Left ventricle myocardium inferior (tissue), 1 donor: ENCODE data around the gene GARIN5A. TPM values are rescaled to one million over a fixed set of nuclear protein-coding genes. Genes with fewer than 3 reads are reported as not detected.

ENCODE experiments used
- DNase-seq: peaks from one replicate; pipeline ENCODE4 v3.0.0-alpha.2; 2020
- H3K27ac ChIP-seq: fragments of 200-600 bp; replicated peaks from 2 replicates; pipeline ENCODE4 v1.8.0; 2021
- H3K27me3 ChIP-seq: fragments of 200-600 bp; 2 replicates; pipeline ENCODE4 v1.8.0; 2021; ENCODE audit warnings: low read depth
- H3K36me3 ChIP-seq: fragments of 200-600 bp; 2 replicates; pipeline ENCODE4 v1.8.0; 2021
- H3K4me1 ChIP-seq: fragments of 200-600 bp; 2 replicates; pipeline ENCODE4 v1.8.0; 2021
- H3K4me3 ChIP-seq: fragments of 200-600 bp; 2 replicates; pipeline ENCODE4 v1.8.0; 2021; ENCODE audit warnings: mild to moderate bottlenecking, moderate library complexity
- H3K9me3 ChIP-seq: fragments of 200-600 bp; replicated peaks from 2 replicates; pipeline ENCODE4 v1.8.0; 2021
- CTCF ChIP-seq: fragments of 200-600 bp; IDR thresholded peaks from 2 replicates; pipeline ENCODE4 v1.8.0; 2021; ENCODE audit warnings: antibody characterized with exemption, mild to moderate bottlenecking, borderline replicate concordance
- intact Hi-C: fragments of 100-400 bp; cut with micrococcal nuclease; formaldehyde crosslinking; loops from one replicate; pipeline ENCODE4 v1.11.0; 2022
- total RNA-seq: library from RNA; stranded (reverse); fragmentation: NEBNext Ultra II Directional; extraction: Animal tissue kit (Norgen Biotek cat#: 25700); gene quantifications from one replicate; pipeline ENCODE4 v1.2.1, GENCODE V29; 2021
- donor health status: DM: no; HTN: yes; CAD: no; lungs with severe emphysema.

Gene GARIN5A
- total RNA-seq, 1 donor from 2014 or later: 1.3 TPM

GRCh38 chr19:50418176-50419021 lies 58.2 kb downstream of the GARIN5A start, which contains the start of gene SPIB:
TSS of gene SPIB (plus strand) at chr19:50418938. CDS start at chr19:50418963, 25 bp downstream.
- Histone ChIP-seq H3K4me3 (no peak within 1 kb of the TSS), H3K4me1 (peaks cover 13% of the 10 kb centered on the region), H3K9me3 (no peaks in the 10 kb centered on the region), H3K36me3 (no peaks in the 10 kb centered on the region), H3K27me3 (peaks cover 66% of the 10 kb centered on the region), H3K27ac (no peak within 1 kb of the TSS)
- TF ChIP-seq CTCF: no peak
- intact Hi-C loops: loop anchor here (10.0 kb wide), 1 partner anchor 54 kb away; the partner anchor contains the start of gene NAPSA
- DNase-seq: no peak

GRCh38 chr19:50417111-50418081 lies 59.3 kb downstream of the GARIN5A start:
- Histone ChIP-seq H3K4me3 (no peak overlapping the region), H3K27ac (no peak overlapping the region), H3K36me3 (no peaks in the 10 kb centered on the region), H3K4me1 (peaks cover 13% of the 10 kb centered on the region), H3K27me3 (peaks cover 56% of the 10 kb centered on the region), H3K9me3 (no peaks in the 10 kb centered on the region)
- no peak for DNase-seq
- TF ChIP-seq CTCF: no peak
- intact Hi-C loops: loop anchor here (10.0 kb wide), 1 partner anchor 53 kb away; the partner anchor contains the start of gene NAPSA

Other genes with a start within 250 kb of the GARIN5A start
- 2.6 TPM for gene KCNC3, start 147.5 kb downstream of the GARIN5A start, total RNA-seq
- gene NAPSA, start 111.2 kb downstream of the GARIN5A start, total RNA-seq: 0.05 TPM
- 71.6 TPM for gene NR1H2, start 100.4 kb downstream of the GARIN5A start, total RNA-seq
- 10.8 TPM for gene POLD1, start 92.5 kb downstream of the GARIN5A start, total RNA-seq
- not detected for gene SPIB, start 57.9 kb downstream of the GARIN5A start, total RNA-seq
- gene MYBPC2, start 44.0 kb downstream of the GARIN5A start, total RNA-seq: not detected
- gene EMC10, start 341 bp downstream of the GARIN5A start, total RNA-seq: 97.7 TPM
- 28.6 TPM for gene JOSD2, start 34.3 kb upstream of the GARIN5A start, total RNA-seq
- gene ASPDH, start 37.1 kb upstream of the GARIN5A start, total RNA-seq: not detected
- gene LRRC4B, start 91.6 kb upstream of the GARIN5A start, total RNA-seq: 0.47 TPM
- 0.22 TPM for gene SYT3, start 163.0 kb upstream of the GARIN5A start, total RNA-seq
- 3.6 TPM for gene C19orf81, start 172.6 kb upstream of the GARIN5A start, total RNA-seq
- gene SHANK1, start 243.0 kb upstream of the GARIN5A start, total RNA-seq: 0.25 TPM
- gene CLEC11A, start 246.5 kb upstream of the GARIN5A start, total RNA-seq: 6.2 TPM